A549 (cell line): ENCODE data around the gene MPL.

Experiments used
- CTCF ChIP-seq: fragments of >200 bp; sonication (Bioruptor Twin); formaldehyde crosslinking; IDR thresholded peaks from 3 replicates; pipeline ENCODE4 v1.5.1; 2016
- FOSB ChIP-seq: fragments of 250-450 bp; sonication (Bioruptor Pico); IDR thresholded peaks from 2 replicates; pipeline ENCODE4 v1.5.0; 2020; ENCODE audit warnings: mild to moderate bottlenecking, moderate library complexity
- MAX ChIP-seq: IDR thresholded peaks from 2 replicates; pipeline ENCODE4 v1.6.1; 2012
- PBX3 ChIP-seq: IDR thresholded peaks from 2 replicates; pipeline ENCODE4 v1.6.1; 2012

- TF ChIP-seq MAX, result no peak
- TF ChIP-seq CTCF, result no peak
- no peak for TF ChIP-seq FOSB (CRISPR knock-in tag)
- TF ChIP-seq PBX3, result no peak
Observed at GRCh38 chr1:43298055-43298454, 39.6 kb upstream of the MPL start.
